ENCODE measurements around the gene SS18L1.

SS18L1 gene

DNA sequence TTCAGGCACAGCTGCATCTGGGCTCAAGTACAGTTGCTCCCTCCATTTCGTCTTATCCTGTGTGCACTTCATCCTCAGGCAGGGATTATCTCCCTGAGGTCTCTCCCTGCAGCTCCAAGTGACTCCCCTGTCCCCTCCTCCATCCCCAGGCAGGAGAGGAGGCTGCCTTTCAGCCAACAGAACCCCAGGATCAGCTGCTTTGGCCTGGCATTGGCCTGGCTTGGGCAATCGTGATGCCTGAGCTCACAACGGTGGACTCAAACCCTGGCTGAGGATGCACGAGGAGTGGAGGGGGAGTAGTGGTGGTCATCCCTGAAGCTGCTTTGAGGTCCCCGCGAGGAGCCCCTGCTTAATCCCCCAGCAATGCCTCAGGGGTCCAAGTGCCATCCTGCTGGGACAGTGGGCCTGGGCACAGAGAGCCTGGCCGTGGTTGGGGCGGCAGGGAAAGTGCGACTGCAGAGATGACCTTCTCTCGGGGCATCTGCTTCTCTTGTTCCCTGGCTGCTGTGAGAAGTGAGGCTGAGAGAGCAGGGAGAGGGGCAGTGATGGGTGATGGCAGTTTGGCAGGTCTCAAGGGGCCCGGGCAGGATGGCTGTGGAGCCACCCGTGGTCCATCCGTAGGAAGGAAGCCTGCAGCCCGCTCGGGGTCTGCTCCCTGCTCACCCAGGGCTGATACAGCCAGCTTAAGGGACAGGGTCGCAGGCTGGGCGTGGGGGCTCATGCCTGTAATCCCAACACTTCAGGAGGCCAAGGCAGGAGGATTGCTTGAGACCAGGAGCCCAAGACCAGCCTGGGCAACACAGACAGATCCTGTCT is 82.5 kb downstream of the SS18L1 start:
- intact Hi-C loops (cut with DNase I): no loop called here
- no peak for DNase-seq

DNA sequence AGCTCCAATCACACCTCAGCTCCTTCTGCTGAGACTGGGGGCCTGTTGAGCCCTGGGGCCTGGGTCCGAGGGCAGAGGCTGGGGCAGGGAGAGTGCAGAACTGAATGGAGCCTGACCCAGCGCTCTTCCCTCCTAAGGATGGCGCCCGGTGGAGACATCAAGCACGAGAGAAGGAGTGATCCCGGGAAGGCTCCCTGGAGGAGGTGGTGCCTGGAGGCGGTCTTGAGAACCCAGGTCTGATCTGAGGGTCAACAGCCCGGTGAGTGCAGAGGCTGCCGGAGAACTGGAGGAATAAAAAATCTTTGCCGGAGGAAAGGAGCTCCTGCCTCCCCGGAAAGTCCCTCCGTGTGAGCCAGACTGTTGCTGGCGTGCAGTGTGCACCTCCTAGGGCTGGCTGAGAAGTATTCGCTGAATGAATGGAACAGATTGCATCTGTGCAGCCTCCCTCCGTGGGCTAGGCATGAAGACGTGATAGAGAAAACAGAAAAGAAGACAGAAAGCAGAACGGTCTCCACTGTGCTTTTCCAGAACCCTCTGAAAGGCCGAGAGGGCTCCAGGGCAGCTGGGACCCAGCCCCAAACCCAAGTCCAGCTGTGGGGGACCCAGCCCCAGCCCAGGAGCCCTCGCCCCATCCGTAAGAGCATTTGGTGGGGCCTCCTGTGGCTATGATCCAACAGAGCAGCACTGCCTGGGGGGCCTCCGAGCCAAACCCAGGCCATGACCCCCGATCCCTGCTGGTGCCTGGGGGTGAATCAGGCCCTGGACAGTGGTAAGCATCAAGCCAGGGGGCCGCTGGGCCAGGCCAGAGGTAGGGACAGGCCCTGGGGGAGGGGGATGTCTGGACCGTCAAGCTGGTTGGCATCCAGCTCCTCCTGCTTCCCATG is 83.4 kb downstream of the SS18L1 start:
- intact Hi-C loops (cut with DNase I): no loop called here

DNA sequence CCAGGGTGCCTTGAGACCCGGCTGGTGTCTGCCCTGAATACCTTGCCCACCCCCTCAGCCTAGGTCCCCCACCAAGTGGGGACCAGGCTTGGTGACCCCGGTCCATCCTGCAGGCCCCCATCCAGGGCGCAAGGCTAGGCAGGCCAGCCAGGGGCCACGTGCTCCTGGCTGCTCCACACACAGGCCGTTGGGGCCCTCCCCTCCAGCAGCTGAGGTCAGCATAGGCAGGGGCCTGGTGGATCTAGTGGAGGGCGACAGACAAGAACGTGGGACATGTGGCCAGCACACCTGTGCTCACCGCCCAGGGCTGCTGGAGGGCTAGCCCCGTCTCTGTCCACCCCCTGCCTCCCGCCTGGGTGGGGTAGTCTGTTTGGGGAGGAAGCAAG is 84.0 kb downstream of the SS18L1 start:
- intact Hi-C loops (cut with DNase I): no loop called here
- no peak for DNase-seq

More for the DNA sequence above, 83.4 kb downstream of the SS18L1 start:
- peak in 3 of 42 donors; percentile 41 to 49 (median 46) for DNase-seq

DNA sequence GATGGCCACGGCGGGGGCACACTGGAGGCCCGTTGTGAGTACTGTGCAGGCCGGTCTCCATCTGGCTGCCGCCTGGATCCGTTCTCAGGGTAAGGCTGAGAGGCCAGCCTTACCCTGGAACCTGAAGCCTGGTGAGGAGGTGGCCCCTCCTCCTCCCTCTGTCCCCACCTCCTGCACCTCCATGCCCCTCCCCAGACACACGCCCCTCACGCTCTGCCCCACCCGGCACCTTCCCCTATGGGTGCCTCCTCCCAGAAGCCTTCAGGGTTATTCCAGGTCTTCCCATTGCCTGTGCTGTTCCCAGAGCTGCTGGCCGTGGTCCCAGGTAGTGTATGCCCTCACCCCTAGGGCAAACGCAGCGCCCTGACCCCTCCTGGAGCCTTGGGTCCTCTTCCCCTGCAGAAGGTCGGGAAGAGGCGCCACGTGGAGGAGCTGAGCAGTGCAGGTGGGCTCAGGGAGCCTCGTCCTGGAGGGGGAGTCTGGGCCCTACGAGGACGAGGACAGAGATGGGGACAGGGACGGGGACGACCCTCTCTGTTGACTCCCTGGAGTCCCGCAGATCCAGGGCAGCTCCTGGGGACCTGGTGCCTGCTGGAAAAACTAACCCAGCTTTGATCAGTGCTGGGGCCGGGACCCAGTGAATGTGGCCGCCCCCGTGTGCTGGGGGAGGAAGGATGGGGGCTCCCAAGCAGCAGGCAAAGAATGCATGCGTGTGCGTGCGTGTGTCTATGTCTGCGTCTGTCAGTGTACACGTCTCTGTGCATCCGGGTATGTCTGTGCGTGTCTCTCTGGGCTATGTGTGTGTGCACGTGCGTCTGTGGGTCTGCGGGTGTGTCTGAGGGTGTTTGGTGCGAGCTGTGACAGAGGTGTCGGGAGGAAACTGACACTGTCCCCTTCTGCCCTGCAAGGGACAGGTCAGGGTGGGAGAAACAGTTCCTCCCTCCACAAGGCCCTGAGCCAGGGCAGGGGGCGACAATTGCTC is 84.7 kb downstream of the SS18L1 start:
- DNase-seq: peak in 1 of 42 donors; percentile 28
- intact Hi-C loops (cut with DNase I): no loop called here

DNA sequence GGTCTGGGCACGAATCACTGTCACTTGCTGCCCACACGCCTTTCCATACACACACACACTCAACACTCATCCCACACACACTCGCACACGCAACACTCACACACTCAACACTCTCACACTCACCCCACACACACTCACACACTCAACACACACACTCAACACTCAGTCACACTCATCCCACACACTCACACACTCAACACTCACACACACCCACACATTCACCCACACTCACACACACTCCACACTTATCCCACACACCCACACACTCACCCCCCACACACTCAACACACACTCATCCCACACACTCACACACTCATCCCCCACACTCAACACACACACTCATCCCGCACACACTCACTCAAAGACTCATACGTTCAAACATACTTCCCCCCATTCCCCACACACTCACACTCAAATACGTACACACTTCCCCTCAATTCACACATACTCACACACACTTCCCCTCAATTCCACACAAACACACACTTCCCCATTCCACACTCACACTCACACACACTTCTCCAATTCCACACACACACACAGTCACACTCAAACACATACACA is 85.5 kb downstream of the SS18L1 start:
- intact Hi-C loops (cut with DNase I): no loop called here
- DNase-seq: no peak

DNA sequence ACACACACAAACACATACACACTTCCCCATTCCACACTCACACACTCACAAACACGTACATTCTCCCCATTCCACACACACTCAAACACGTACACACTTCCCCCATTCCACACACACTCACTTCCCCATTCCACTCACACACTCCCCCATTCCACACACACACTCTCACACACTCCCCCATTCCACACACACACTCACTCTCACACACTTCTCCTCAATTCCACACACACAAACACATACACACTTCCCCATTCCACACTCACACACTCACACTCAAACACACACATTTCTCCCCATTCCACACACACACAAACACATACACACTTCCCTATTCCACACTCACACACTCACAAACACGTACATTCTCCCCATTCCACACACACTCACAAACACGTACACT is 86.1 kb downstream of the SS18L1 start:
- intact Hi-C loops (cut with DNase I): loop anchor here (10.0 kb wide), 1 partner anchor 85 kb away; the partner anchor contains the start of genes PSMA7 and SS18L1
- DNase-seq: no peak

DNA sequence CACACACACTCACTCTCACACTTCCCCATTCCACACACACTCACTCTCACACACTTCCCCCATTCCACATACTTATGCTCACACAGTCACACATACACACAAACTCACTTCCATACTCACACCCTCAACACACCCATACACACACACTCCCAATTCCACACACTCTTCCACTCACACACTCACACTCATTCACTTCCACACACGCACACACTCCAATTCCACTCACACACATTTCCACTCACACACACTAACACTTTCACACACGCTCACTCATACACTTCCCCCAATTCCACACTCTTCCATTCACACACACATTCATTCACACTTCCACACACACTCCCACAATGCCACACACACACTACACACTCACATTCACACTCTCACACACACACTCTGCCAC is 86.7 kb downstream of the SS18L1 start:
- DNase-seq: no peak
- intact Hi-C loops (cut with DNase I): loop anchor here (10.0 kb wide), 1 partner anchor 85 kb away; the partner anchor contains the start of genes PSMA7 and SS18L1

DNA sequence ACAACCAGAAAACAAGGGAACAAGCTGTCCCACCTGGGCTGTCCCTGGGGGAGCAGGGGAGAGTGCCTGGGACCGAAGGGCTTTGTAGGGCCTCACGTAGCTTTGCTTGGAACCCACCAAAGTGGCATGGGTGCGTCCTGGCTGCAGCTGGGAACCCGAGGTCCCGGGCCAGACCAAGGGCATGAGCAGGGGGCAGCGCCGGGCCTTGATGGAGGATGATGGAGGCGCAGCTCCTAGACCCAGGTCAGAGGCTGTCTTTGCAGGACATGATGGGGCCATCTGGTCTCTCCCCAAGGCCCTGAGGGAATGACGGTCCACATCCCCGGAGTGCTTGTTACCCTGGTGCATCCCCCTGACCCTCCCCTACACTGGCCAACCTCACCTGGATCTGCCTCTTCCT is 87.1 kb downstream of the SS18L1 start:
- intact Hi-C loops (cut with DNase I): loop anchor here (10.0 kb wide), 1 partner anchor 86 kb away; the partner anchor contains the start of genes PSMA7 and SS18L1
- DNase-seq: no peak

DNA sequence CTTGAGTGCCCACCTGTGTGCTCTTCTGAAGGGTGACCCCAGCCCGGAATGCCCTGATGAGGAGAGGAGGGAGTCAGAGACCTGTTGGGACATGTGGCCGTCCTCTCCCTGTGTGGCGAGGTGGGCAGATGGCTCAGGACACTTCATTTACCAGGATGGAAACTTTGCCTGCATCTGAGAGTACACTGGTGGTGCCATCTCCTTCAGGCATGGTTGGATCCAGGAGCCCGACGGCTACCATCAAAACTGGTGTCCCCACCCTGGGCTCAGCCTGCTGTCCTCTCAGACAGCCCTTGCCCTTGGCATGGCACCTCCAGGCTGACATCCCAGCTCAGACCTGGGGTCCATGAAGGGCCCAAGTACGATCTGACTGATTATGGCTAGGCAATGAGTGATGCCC is 87.7 kb downstream of the SS18L1 start:
- intact Hi-C loops (cut with DNase I): loop anchor here (10.0 kb wide), 1 partner anchor 86 kb away; the partner anchor contains the start of genes PSMA7 and SS18L1
- DNase-seq: no peak

Measured in head of caudate nucleus (tissue), 42 donors.